ENCODE measurements around the gene EPHB6. TPM values are rescaled to one million over a fixed set of nuclear protein-coding genes. Genes with fewer than 3 reads are reported as not detected.

EPHB6 gene
- total RNA-seq, 2 donors from 2014 or later: 37.1 to 84.0 TPM

DNA sequence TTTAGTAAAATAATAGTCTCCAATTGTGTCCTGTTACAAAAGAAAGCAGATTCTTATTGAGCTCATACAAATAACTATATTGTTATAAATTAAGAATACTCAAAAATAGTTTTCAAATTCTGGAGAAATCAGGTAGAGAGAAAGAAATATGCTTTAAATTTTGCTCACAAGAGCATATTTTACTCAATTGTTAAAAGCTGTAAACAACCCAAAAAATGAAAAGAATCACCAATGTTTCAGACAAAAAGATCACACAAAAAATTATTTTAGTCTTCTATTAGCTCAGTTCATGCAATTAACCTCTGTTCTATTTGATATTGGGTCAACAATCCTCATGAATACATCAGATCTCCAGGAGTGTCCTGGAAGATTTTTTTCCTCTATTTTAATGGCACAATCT is 49.3 kb downstream of the EPHB6 start:
- H3K4me3 ChIP-seq: no peak overlapping the region
- no peaks in the 10 kb centered on the region for H3K36me3 ChIP-seq (replicated peaks in 1 of 2; ENCODE audit: insufficient read depth in 1 of 2, low read depth in 2 of 2)
- no peaks in the 10 kb centered on the region for H3K27me3 ChIP-seq
- DNase-seq: no peak
- H3K27ac ChIP-seq: no peak overlapping the region
- TF ChIP-seq, protein P1, sequence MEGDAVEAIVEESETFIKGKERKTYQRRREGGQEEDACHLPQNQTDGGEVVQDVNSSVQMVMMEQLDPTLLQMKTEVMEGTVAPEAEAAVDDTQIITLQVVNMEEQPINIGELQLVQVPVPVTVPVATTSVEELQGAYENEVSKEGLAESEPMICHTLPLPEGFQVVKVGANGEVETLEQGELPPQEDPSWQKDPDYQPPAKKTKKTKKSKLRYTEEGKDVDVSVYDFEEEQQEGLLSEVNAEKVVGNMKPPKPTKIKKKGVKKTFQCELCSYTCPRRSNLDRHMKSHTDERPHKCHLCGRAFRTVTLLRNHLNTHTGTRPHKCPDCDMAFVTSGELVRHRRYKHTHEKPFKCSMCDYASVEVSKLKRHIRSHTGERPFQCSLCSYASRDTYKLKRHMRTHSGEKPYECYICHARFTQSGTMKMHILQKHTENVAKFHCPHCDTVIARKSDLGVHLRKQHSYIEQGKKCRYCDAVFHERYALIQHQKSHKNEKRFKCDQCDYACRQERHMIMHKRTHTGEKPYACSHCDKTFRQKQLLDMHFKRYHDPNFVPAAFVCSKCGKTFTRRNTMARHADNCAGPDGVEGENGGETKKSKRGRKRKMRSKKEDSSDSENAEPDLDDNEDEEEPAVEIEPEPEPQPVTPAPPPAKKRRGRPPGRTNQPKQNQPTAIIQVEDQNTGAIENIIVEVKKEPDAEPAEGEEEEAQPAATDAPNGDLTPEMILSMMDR (IDR thresholded peaks at IDR 0.05): no peak
- TF ChIP-seq POLR2A (IDR thresholded peaks at IDR 0.05): no peak
- H3K4me1 ChIP-seq: peaks cover 25% of the 10 kb centered on the region
- ATAC-seq: no peak
- intact Hi-C loops (cut with DNase I): no loop called here
- no peaks in the 10 kb centered on the region for H3K9me3 ChIP-seq

DNA sequence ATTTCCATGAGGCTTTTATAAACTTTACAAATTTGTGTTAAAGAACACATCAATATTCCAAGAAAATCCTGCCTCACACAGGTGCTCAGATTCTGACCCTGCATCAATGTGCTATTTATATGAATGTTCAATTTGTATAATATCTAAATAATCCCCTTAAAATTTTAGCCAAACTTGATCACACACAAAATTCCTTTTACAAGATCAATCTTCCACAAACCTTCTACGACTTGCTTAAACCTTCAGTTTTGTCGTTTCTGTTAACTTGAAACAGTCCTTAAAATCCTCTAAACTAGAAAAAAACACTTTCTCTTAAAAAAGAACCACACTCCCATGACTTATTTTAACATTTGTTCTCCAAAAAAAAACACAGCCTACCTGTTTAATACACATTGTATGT is 50.9 kb downstream of the EPHB6 start:
- no peak overlapping the region for H3K4me3 ChIP-seq
- TF ChIP-seq POLR2A (IDR thresholded peaks at IDR 0.05): no peak
- TF ChIP-seq, protein P1 (IDR thresholded peaks at IDR 0.05): no peak
- no peaks in the 10 kb centered on the region for H3K9me3 ChIP-seq
- no peaks in the 10 kb centered on the region for H3K27me3 ChIP-seq
- intact Hi-C loops (cut with DNase I): no loop called here
- WGBS, 2 donors: 72 to 74% methylated on average over 2 of the region's 2 CpGs
- no peak overlapping the region for H3K27ac ChIP-seq
- no peak for DNase-seq
- H3K4me1 ChIP-seq: peaks cover 27% of the 10 kb centered on the region
- no peak for ATAC-seq
- no peaks in the 10 kb centered on the region for H3K36me3 ChIP-seq (replicated peaks in 1 of 2; ENCODE audit: insufficient read depth in 1 of 2, low read depth in 2 of 2)

DNA sequence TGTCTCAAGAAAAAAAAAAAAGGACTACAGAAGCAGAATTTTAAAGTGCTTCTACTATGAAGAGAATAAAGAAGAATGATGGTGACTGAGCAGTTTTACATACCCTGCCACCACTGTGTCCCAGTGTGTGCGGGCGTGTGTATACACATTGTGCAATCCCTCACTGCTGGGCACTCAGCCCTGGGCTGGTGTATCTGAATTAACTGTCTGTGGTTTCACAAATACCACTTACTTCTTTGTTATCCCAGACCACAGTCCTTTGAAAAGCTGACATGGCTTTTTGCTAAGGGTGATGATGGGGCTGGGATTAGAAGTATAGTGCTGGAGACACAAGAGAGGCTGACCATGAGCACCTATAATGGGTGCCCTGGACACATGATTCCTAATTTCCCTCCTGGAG is 51.8 kb downstream of the EPHB6 start:
- no peak for ATAC-seq
- H3K4me1 ChIP-seq: peaks cover 36% of the 10 kb centered on the region
- no peak overlapping the region for H3K4me3 ChIP-seq
- no peaks in the 10 kb centered on the region for H3K27me3 ChIP-seq
- TF ChIP-seq, protein P1 (IDR thresholded peaks at IDR 0.05): no peak
- no peak for TF ChIP-seq POLR2A (IDR thresholded peaks at IDR 0.05)
- WGBS, 2 donors: 82 to 92% methylated on average over 2 of the region's 2 CpGs
- no peak for DNase-seq
- H3K27ac ChIP-seq: no peak overlapping the region
- intact Hi-C loops (cut with DNase I): no loop called here
- no peaks in the 10 kb centered on the region for H3K36me3 ChIP-seq (replicated peaks in 1 of 2; ENCODE audit: insufficient read depth in 1 of 2, low read depth in 2 of 2)
- H3K9me3 ChIP-seq: no peaks in the 10 kb centered on the region

DNA sequence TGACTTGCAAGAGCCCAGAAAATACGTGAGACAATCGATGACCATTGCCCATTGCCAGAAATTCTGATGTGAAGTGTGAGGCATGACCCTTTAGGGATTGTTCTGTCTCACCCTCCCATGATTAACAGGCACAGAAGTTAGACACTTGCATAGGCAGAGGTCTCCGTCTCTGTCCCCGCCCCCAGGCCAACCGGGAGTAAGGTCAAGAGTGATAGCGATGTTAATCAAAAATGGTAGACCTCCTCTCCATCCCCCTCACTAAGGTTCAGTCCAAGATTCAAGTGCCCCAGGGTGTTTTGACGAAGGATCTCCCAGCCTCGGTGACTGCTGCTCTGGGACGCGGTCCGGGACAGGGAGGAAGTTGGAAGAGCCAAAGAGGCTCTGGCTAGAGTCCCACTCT is 53.4 kb downstream of the EPHB6 start:
- H3K36me3 ChIP-seq (replicated peaks in 1 of 2; ENCODE audit: insufficient read depth in 1 of 2, low read depth in 2 of 2): no peaks in the 10 kb centered on the region
- peak overlapping the region; percentile 55 to 91 (median 80) for H3K27ac ChIP-seq
- H3K9me3 ChIP-seq: no peaks in the 10 kb centered on the region
- intact Hi-C loops (cut with DNase I): no loop called here
- no peaks in the 10 kb centered on the region for H3K27me3 ChIP-seq
- ATAC-seq (no peak), DNase-seq (no peak)
- H3K4me1 ChIP-seq: peaks cover 46% of the 10 kb centered on the region
- no peak overlapping the region for H3K4me3 ChIP-seq
- no peak for TF ChIP-seq POLR2A (IDR thresholded peaks at IDR 0.05)
- TF ChIP-seq, protein P1 (IDR thresholded peaks at IDR 0.05): no peak
- 49 to 59% methylated on average over 10 to 11 of the region's 11 CpGs for WGBS, 2 donors
